SH-SY5Y (cell line): ENCODE measurements around the gene TCF7.

Source experiments
- GATA2 ChIP-seq: IDR thresholded peaks from 2 replicates; pipeline ENCODE4 v1.6.1; 2011; ENCODE audit warnings: mild to moderate bottlenecking, low read depth, low read length
- GATA3 ChIP-seq: IDR thresholded peaks from 2 replicates; pipeline ENCODE4 v1.6.1; 2011; ENCODE audit warnings: low read depth, mild to moderate bottlenecking, low read length, moderate library complexity

GRCh38 chr5:134141331-134142050 is 27.0 kb downstream of the TCF7 start:
- TF ChIP-seq GATA2, result no peak
- TF ChIP-seq GATA3, result no peak
